Measurements from ENCODE around the gene NAA80.

DNA sequence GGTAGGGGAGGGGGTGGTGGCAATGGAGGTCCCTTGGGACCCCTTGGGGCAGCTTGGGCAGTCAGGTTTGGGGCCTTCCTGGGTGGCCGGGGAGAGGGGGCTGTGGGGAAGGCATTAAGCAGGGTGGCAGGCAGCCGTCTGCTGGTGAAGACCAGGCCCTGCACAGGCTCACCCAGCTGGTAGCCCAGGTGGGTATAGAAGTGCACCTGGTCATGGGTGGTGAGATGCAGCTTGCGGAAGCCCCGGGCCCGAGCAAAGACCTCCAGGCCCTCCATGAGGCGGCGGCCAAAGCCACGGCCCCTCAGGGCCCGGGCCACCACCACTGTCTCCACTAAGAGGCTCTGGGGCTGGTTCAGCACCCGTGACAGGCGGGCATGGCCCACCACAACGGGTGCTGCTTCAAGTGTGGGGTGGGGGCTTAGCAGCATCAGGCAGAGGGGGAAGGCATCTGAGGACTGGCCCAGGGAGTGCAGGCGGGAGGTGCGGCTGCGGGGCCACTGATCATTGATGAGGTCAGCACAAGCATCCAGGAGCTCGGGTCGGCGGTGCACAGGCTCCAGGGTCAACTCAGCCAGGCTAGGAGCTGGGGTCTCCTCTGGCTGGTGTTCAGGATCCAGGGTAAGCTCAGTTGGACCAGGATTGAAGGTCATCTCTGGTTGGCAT, 2.4 kb downstream of the NAA80 start:
- TF ChIP-seq ZNF691 (CRISPR knock-in tag; IDR thresholded peaks at IDR 0.05; ENCODE audit: borderline replicate concordance, low read depth) (no peak), ZNF160 (CRISPR knock-in tag; IDR thresholded peaks at IDR 0.05) (no peak), ZFP37 (CRISPR knock-in tag; IDR thresholded peaks at IDR 0.05; ENCODE audit: borderline replicate concordance) (no peak), RXRA (CRISPR knock-in tag; IDR thresholded peaks at IDR 0.05) (no peak), UBTF (CRISPR knock-in tag; IDR thresholded peaks at IDR 0.05) (no peak), ZNF10 (CRISPR knock-in tag; IDR thresholded peaks at IDR 0.05; ENCODE audit: borderline replicate concordance, low read depth) (no peak), TAF15 (IDR thresholded peaks at IDR 0.05; ENCODE audit: low read depth, low read length, poor library complexity, severe bottlenecking) (no peak), ZNF781 (CRISPR knock-in tag; IDR thresholded peaks at IDR 0.05; ENCODE audit: borderline replicate concordance, not compliant biosample characterization) (no peak), JUND (CRISPR knock-in tag; IDR thresholded peaks at IDR 0.05) (no peak), BRD4 (CRISPR knock-in tag; IDR thresholded peaks at IDR 0.05) (no peak), FOXM1 (CRISPR knock-in tag; IDR thresholded peaks at IDR 0.05) (no peak), FOSL2 (CRISPR knock-in tag; IDR thresholded peaks at IDR 0.05) (no peak), ATF3 (CRISPR knock-in tag; IDR thresholded peaks at IDR 0.05) (no peak)
- TF ChIP-seq, protein P1, sequence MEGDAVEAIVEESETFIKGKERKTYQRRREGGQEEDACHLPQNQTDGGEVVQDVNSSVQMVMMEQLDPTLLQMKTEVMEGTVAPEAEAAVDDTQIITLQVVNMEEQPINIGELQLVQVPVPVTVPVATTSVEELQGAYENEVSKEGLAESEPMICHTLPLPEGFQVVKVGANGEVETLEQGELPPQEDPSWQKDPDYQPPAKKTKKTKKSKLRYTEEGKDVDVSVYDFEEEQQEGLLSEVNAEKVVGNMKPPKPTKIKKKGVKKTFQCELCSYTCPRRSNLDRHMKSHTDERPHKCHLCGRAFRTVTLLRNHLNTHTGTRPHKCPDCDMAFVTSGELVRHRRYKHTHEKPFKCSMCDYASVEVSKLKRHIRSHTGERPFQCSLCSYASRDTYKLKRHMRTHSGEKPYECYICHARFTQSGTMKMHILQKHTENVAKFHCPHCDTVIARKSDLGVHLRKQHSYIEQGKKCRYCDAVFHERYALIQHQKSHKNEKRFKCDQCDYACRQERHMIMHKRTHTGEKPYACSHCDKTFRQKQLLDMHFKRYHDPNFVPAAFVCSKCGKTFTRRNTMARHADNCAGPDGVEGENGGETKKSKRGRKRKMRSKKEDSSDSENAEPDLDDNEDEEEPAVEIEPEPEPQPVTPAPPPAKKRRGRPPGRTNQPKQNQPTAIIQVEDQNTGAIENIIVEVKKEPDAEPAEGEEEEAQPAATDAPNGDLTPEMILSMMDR (CRISPR knock-in tag; IDR thresholded peaks at IDR 0.05) = no peak
